GM21528 (cell line): ENCODE results near the gene PHF5A.
"Not testable (repeated sequence)": the region's sequence is repeated elsewhere in the genome, so short reads cannot be mapped to it uniquely, and the experiment has no call there.

Experiments
- ATAC-seq: cut with Tn5 transposase; IDR thresholded peaks from one replicate; pipeline ENCODE4 v1.9.1; 2021; ENCODE audit warnings: mild to moderate bottlenecking, moderate library complexity; ENCODE audit not compliant: unreplicated experiment, low FRiP score

Gene PHF5A

GRCh38 chr22:41448189-41448808 is 20.2 kb downstream of the PHF5A start:
- ATAC-seq, result peak; percentile 49

- ATAC-seq, result no peak
These were observed 20.9 kb downstream of the PHF5A start for GRCh38 chr22:41447435-41448188.

- no peak for ATAC-seq
These were observed 21.7 kb downstream of the PHF5A start, which contains the start of gene TOB2 for GRCh38 chr22:41446639-41447434. Gene TOB2 (minus strand): TSS chr22:41446801. CDS start chr22:41437345, 9,456 bp downstream.

- ATAC-seq, result no peak
These were observed 22.4 kb downstream of the PHF5A start for GRCh38 chr22:41446057-41446501.

- ATAC-seq, result no peak
These were observed 23.1 kb downstream of the PHF5A start for GRCh38 chr22:41445129-41446056.

- ATAC-seq, result peak; percentile 46
These were observed 23.9 kb downstream of the PHF5A start for GRCh38 chr22:41444360-41445128.

- ATAC-seq, result no peak
These were observed 26.2 kb downstream of the PHF5A start for GRCh38 chr22:41442240-41442792.

GRCh38 chr22:41440511-41440910 is 28.0 kb downstream of the PHF5A start:
- not testable (repeated sequence) for ATAC-seq

GRCh38 chr22:41437198-41437597 is 31.3 kb downstream of the PHF5A start:
- no peak for ATAC-seq

- no peak for ATAC-seq
These were observed 32.0 kb downstream of the PHF5A start for GRCh38 chr22:41436322-41437113.

- ATAC-seq, result no peak
These were observed 32.9 kb downstream of the PHF5A start for GRCh38 chr22:41435560-41435959.

- not testable (repeated sequence) for ATAC-seq
These were observed 34.0 kb downstream of the PHF5A start for GRCh38 chr22:41434361-41435003.

GRCh38 chr22:41433480-41433879 is 35.0 kb downstream of the PHF5A start:
- not testable (repeated sequence) for ATAC-seq

- no peak for ATAC-seq
These were observed 36.8 kb downstream of the PHF5A start for GRCh38 chr22:41431656-41432055.

GRCh38 chr22:41429951-41430332 is 38.5 kb downstream of the PHF5A start:
- ATAC-seq, result no peak

GRCh38 chr22:41429232-41429950 is 39.1 kb downstream of the PHF5A start:
- ATAC-seq, result no peak
